Tibial artery (tissue), 4 donors: ENCODE results near the gene COG3.

Experiments used
- DNase-seq, 2 donors: peaks; one replicate each; pipeline ENCODE4 v3.0.0-alpha.2; 2019
- H3K27ac ChIP-seq, 2 donors: fragments of 200-600 bp; sonication (generic) in 1 of 2; 1 replicate in 1 of 2; 2 replicates in 1 of 2; pipeline ENCODE4 v1.5.1; 2018 to 2019; ENCODE audit warnings: mild to moderate bottlenecking in 1 of 2
- H3K27me3 ChIP-seq, 2 donors: fragments of 200-600 bp; sonication (generic) in 1 of 2; one replicate each; pipeline versions ENCODE4 v1.5.1 to v1.6.0; 2016 to 2019
- H3K36me3 ChIP-seq, 3 donors: fragments of 200-600 bp; sonication (generic) in 2 of 3; one replicate each; pipeline ENCODE4 v1.5.1; 2016 to 2019; ENCODE audit warnings: mild to moderate bottlenecking in 2 of 3
- H3K4me1 ChIP-seq, 4 donors: fragments of 200-600 bp; sonication (generic) in 2 of 4; 1 replicate in 3 of 4; 2 replicates in 1 of 4; pipeline ENCODE4 v1.5.1; 2016 to 2019
- H3K4me3 ChIP-seq, 2 donors: fragments of 200-600 bp; sonication (generic) in 1 of 2; 1 replicate in 1 of 2; 2 replicates in 1 of 2; pipeline ENCODE4 v1.5.1; 2018 to 2019; ENCODE audit warnings: mild to moderate bottlenecking in 2 of 2
- H3K9me3 ChIP-seq, 3 donors: fragments of 200-600 bp; sonication (generic) in 1 of 3; one replicate each; pipeline ENCODE4 v1.5.1; 2016 to 2019
- intact Hi-C: fragments of 100-400 bp; cut with DNase I; formaldehyde crosslinking; loops from one replicate; pipeline ENCODE4 v1.15.0; 2023; ENCODE audit warnings: low total_unique reads
- TF ChIP-seq, protein P1 (sequence below), 2 experiments: fragments of 200-600 bp in 1 of 2; fragments of 450-650 bp in 1 of 2; IDR thresholded peaks; one replicate each; pipeline ENCODE4 v1.5.1; 2017 to 2019; ENCODE audit warnings: antibody characterized with exemption in 2 of 2, mild to moderate bottlenecking in 1 of 2, moderate library complexity in 1 of 2

Gene COG3

GRCh38 chr13:45466359-45466758, 1.6 kb downstream of the COG3 start:
- H3K36me3 ChIP-seq = no peaks in the 10 kb centered on the region
- intact Hi-C loops = no loop called here
- H3K9me3 ChIP-seq = no peaks in the 10 kb centered on the region
- H3K4me1 ChIP-seq = peaks cover 0 to 38% (median 25%) of the 10 kb centered on the region in 4 donors
- peak overlapping the region; percentile 90 to 99 for H3K4me3 ChIP-seq
- TF ChIP-seq, protein P1, sequence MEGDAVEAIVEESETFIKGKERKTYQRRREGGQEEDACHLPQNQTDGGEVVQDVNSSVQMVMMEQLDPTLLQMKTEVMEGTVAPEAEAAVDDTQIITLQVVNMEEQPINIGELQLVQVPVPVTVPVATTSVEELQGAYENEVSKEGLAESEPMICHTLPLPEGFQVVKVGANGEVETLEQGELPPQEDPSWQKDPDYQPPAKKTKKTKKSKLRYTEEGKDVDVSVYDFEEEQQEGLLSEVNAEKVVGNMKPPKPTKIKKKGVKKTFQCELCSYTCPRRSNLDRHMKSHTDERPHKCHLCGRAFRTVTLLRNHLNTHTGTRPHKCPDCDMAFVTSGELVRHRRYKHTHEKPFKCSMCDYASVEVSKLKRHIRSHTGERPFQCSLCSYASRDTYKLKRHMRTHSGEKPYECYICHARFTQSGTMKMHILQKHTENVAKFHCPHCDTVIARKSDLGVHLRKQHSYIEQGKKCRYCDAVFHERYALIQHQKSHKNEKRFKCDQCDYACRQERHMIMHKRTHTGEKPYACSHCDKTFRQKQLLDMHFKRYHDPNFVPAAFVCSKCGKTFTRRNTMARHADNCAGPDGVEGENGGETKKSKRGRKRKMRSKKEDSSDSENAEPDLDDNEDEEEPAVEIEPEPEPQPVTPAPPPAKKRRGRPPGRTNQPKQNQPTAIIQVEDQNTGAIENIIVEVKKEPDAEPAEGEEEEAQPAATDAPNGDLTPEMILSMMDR (IDR thresholded peaks at IDR 0.05) = no peak
- no peaks in the 10 kb centered on the region for H3K27me3 ChIP-seq
- no peak for DNase-seq
- no peak overlapping the region for H3K27ac ChIP-seq

DNA sequence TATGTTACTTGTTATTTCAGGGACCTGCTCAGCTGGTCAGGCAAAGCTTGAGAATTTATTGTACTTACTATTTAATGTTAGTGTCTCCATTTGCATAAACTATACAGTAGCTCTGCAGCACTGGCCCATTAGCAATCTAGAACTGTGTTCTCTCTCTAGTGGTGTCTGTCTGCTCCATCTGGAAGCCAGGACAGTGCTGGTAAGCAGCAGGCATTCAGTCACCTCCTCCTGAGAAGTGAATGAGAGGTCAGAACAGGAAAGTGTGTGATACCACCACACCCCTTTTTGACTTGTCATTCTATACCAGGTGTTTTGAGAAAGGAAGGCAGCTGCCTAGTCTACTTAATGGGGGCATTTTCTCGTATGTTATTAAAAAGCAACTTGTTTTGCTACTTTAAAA, 3.9 kb downstream of the COG3 start:
- no peak for DNase-seq
- H3K36me3 ChIP-seq = no peaks in the 10 kb centered on the region
- peaks cover 0 to 38% (median 25%) of the 10 kb centered on the region in 4 donors for H3K4me1 ChIP-seq
- no peaks in the 10 kb centered on the region for H3K27me3 ChIP-seq
- H3K4me3 ChIP-seq = no peak overlapping the region
- H3K27ac ChIP-seq = no peak overlapping the region
- H3K9me3 ChIP-seq = no peaks in the 10 kb centered on the region
- intact Hi-C loops = no loop called here
- TF ChIP-seq, protein P1 (IDR thresholded peaks at IDR 0.05) = no peak

- Histone ChIP-seq H3K27me3 (no peaks in the 10 kb centered on the region), H3K36me3 (peaks cover 0 to 8% (median 5%) of the 10 kb centered on the region in 3 donors), H3K27ac (no peak overlapping the region), H3K4me3 (no peak overlapping the region), H3K4me1 (peaks cover 0 to 13% (median 6%) of the 10 kb centered on the region in 4 donors), H3K9me3 (no peaks in the 10 kb centered on the region)
- intact Hi-C loops = no loop called here
- no peak for DNase-seq
- TF ChIP-seq, protein P1 (IDR thresholded peaks at IDR 0.05) = no peak
Measured at GRCh38 chr13:45472171-45472705, 7.5 kb downstream of the COG3 start.

DNA sequence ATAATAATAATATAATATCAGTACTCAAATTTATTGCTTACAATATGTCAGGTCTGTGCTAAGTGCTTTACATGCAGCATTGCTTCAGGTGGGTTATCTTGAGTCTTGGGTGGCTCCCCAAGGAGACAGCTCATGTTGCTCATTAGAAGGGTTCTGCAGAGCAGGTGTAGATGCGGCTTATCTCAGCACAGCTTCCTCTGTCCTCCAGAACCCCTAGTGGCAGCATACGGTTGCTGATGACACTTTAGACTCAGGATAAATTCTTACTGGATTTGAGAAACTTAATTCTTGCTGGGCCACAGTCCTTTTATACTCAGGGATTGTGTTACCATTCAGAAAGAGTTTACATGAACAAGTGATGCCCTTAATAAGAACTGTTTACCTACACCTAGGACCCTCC, 8.9 kb downstream of the COG3 start:
- no peak overlapping the region for H3K27ac ChIP-seq
- intact Hi-C loops = no loop called here
- TF ChIP-seq, protein P1 (IDR thresholded peaks at IDR 0.05) = no peak
- DNase-seq = no peak
- H3K9me3 ChIP-seq = no peaks in the 10 kb centered on the region
- H3K27me3 ChIP-seq = no peaks in the 10 kb centered on the region
- H3K4me3 ChIP-seq = no peak overlapping the region
- H3K4me1 ChIP-seq = peaks cover 0 to 3% (median 0%) of the 10 kb centered on the region in 4 donors
- peaks cover 0 to 18% (median 5%) of the 10 kb centered on the region in 3 donors for H3K36me3 ChIP-seq

- Histone ChIP-seq H3K9me3 (no peaks in the 10 kb centered on the region), H3K36me3 (peaks cover 0 to 27% (median 11%) of the 10 kb centered on the region in 3 donors), H3K27me3 (no peaks in the 10 kb centered on the region), H3K4me1 (no peaks in the 10 kb centered on the region), H3K4me3 (no peak overlapping the region), H3K27ac (no peak overlapping the region)
- DNase-seq = no peak
- intact Hi-C loops = no loop called here
- TF ChIP-seq, protein P1 (IDR thresholded peaks at IDR 0.05) = no peak
Measured at GRCh38 chr13:45474584-45475454, 10.1 kb downstream of the COG3 start.
